ENCODE data around the gene CLPSL2. TPM values are rescaled to one million over a fixed set of nuclear protein-coding genes. Genes with fewer than 3 reads are reported as not detected.

The CLPSL2 gene
- total and polyA plus RNA-seq, 12 donors = not detected

GRCh38 chr6:35765739-35766138 lies 10.7 kb upstream of the CLPSL2 start:
- peaks cover 6 to 59% (median 55%) of the 10 kb centered on the region in 7 donors for H3K27me3 ChIP-seq

GRCh38 chr6:35769211-35769610 lies 7.2 kb upstream of the CLPSL2 start:
- Histone ChIP-seq H3K9me3 (no peaks in the 10 kb centered on the region), H3K27ac (no peak overlapping the region), H3K4me1 (peaks cover 0 to 4% (median 0%) of the 10 kb centered on the region in 9 donors), H3K27me3 (peaks cover 6 to 46% (median 32%) of the 10 kb centered on the region in 7 donors), H3K4me3 (no peak overlapping the region), H3K36me3 (no peaks in the 10 kb centered on the region)
- no peak for TF ChIP-seq CTCF (IDR thresholded peaks at IDR 0.05)
- intact Hi-C loops (cut with DNase I) = no loop called here
- WGBS, 2 donors = 51 to 52% methylated on average over 4 of the region's 4 CpGs
- DNase-seq = no peak
- ATAC-seq = no peak

More at GRCh38 chr6:35765739-35766138, 10.7 kb upstream of the CLPSL2 start:
- intact Hi-C loops (cut with DNase I) = no loop called here
- H3K9me3 ChIP-seq = no peaks in the 10 kb centered on the region
- 78 to 88% methylated on average over 23 of the region's 23 CpGs for WGBS, 2 donors
- ATAC-seq (no peak), DNase-seq (no peak)
- H3K36me3 ChIP-seq = no peaks in the 10 kb centered on the region
- no peak overlapping the region for H3K4me3 ChIP-seq
- no peak for TF ChIP-seq CTCF (IDR thresholded peaks at IDR 0.05)
- no peak overlapping the region for H3K27ac ChIP-seq
- peaks cover 0 to 8% (median 0%) of the 10 kb centered on the region in 9 donors for H3K4me1 ChIP-seq

GRCh38 chr6:35771343-35771627 lies 5.1 kb upstream of the CLPSL2 start:
- H3K27ac ChIP-seq = no peak overlapping the region
- H3K4me3 ChIP-seq = no peak overlapping the region
- intact Hi-C loops (cut with DNase I) = no loop called here
- 62 to 68% methylated on average over 5 of the region's 5 CpGs for WGBS, 2 donors
- TF ChIP-seq CTCF (IDR thresholded peaks at IDR 0.05) = no peak
- ATAC-seq (peak in 1 of 8 donors; percentile 34), DNase-seq (no peak)
- H3K9me3 ChIP-seq = no peaks in the 10 kb centered on the region
- no peaks in the 10 kb centered on the region for H3K36me3 ChIP-seq
- H3K27me3 ChIP-seq = peaks cover 3 to 41% (median 30%) of the 10 kb centered on the region in 7 donors
- H3K4me1 ChIP-seq = peaks cover 0 to 4% (median under 1%) of the 10 kb centered on the region in 9 donors

GRCh38 chr6:35774116-35774794 lies 2.1 kb upstream of the CLPSL2 start:
- no peak for ATAC-seq
- Histone ChIP-seq H3K9me3 (no peaks in the 10 kb centered on the region), H3K4me3 (no peak overlapping the region), H3K27me3 (peaks cover 7 to 62% (median 41%) of the 10 kb centered on the region in 7 donors), H3K27ac (no peak overlapping the region), H3K4me1 (peaks cover 0 to 10% (median 6%) of the 10 kb centered on the region in 9 donors), H3K36me3 (no peaks in the 10 kb centered on the region)
- TF ChIP-seq CTCF (IDR thresholded peaks at IDR 0.05) = no peak
- 81 to 88% methylated on average over 11 of the region's 11 CpGs for WGBS, 2 donors
- intact Hi-C loops (cut with DNase I) = no loop called here
- no peak for DNase-seq
